Mesenchymal stem cell (in vitro differentiated cells and primary cell): ENCODE measurements around the gene ZHX3.

Experiments
- DNase-seq: peaks from one replicate; pipeline ENCODE4 v3.0.0-alpha.2; 2013
- H2AFZ ChIP-seq: one replicate; pipeline ENCODE4 v1.6.1; 2013; ENCODE audit warnings: low read depth, mild to moderate bottlenecking, control low read depth, inconsistent platforms, low read length, moderate library complexity
- H2AK5ac ChIP-seq: 2 replicates; pipeline ENCODE4 v1.6.1; 2013; ENCODE audit warnings: low read length, moderate library complexity, mild to moderate bottlenecking, inconsistent platforms; ENCODE audit not compliant: severe bottlenecking
- H2BK120ac ChIP-seq: one replicate; pipeline ENCODE4 v1.6.1; 2013; ENCODE audit warnings: low read depth, mild to moderate bottlenecking, inconsistent platforms, low read length, moderate library complexity
- H2BK12ac ChIP-seq, 2 experiments: one replicate each; pipeline ENCODE4 v1.6.1; 2013; ENCODE audit warnings: inconsistent platforms in 2 of 2, low read length in 2 of 2, mild to moderate bottlenecking in 2 of 2, moderate library complexity in 2 of 2, control low read depth in 1 of 2
- H2BK15ac ChIP-seq: one replicate; pipeline ENCODE4 v1.6.1; 2013; ENCODE audit warnings: mild to moderate bottlenecking, low read depth, inconsistent platforms; ENCODE audit not compliant: poor library complexity, severe bottlenecking
- H2BK5ac ChIP-seq: 2 replicates; pipeline ENCODE4 v1.6.1; 2013; ENCODE audit warnings: low read depth, mild to moderate bottlenecking, low read length, control low read depth, inconsistent platforms; ENCODE audit not compliant: poor library complexity, severe bottlenecking
- H3K14ac ChIP-seq, 2 experiments: one replicate each; pipeline ENCODE4 v1.6.1; 2013; ENCODE audit warnings: inconsistent platforms in 2 of 2, low read length in 2 of 2, control low read depth in 1 of 2, mild to moderate bottlenecking in 1 of 2, moderate library complexity in 1 of 2
- H3K18ac ChIP-seq, 2 experiments: one replicate each; pipeline ENCODE4 v1.6.1; 2013; ENCODE audit warnings: inconsistent platforms in 2 of 2, low read length in 2 of 2, control low read depth in 1 of 2, low read depth in 1 of 2, mild to moderate bottlenecking in 1 of 2
- H3K23ac ChIP-seq, 2 experiments: one replicate each; pipeline ENCODE4 v1.6.1; 2013; ENCODE audit warnings: inconsistent platforms in 2 of 2, low read length in 2 of 2, mild to moderate bottlenecking in 2 of 2, moderate library complexity in 2 of 2, control low read depth in 1 of 2
- H3K27ac ChIP-seq: 2 replicates; pipeline ENCODE4 v1.5.1; 2013; ENCODE audit warnings: mild to moderate bottlenecking, moderate library complexity, low read length, control low read depth, inconsistent platforms; ENCODE audit not compliant: poor library complexity, severe bottlenecking
- H3K27me3 ChIP-seq, 2 experiments: 2 replicates each; pipeline versions ENCODE4 v1.6.1 to v1.7.0; 2013; ENCODE audit warnings: low read length in 2 of 2, mild to moderate bottlenecking in 2 of 2, moderate library complexity in 2 of 2, control low read depth in 1 of 2, inconsistent platforms in 1 of 2; ENCODE audit not compliant: control insufficient read depth in 1 of 2, insufficient read depth in 1 of 2
- H3K36me3 ChIP-seq, 2 experiments: 2 replicates each; pipeline versions ENCODE4 v1.6.1 to v1.7.0; 2013; ENCODE audit warnings: low read length in 2 of 2, control low read depth in 1 of 2, inconsistent platforms in 1 of 2, low read depth in 1 of 2, mild to moderate bottlenecking in 1 of 2; ENCODE audit not compliant: insufficient read depth in 2 of 2, control insufficient read depth in 1 of 2
- H3K4ac ChIP-seq, 2 experiments: one replicate each; pipeline ENCODE4 v1.6.1; 2013; ENCODE audit warnings: inconsistent platforms in 2 of 2, low read length in 2 of 2, mild to moderate bottlenecking in 2 of 2, moderate library complexity in 2 of 2, control low read depth in 1 of 2, low read depth in 1 of 2
- H3K4me1 ChIP-seq: 2 replicates; pipeline ENCODE4 v1.6.1; 2013; ENCODE audit warnings: low read depth, low read length, control low read depth; ENCODE audit not compliant: control insufficient read depth, insufficient read depth
- H3K4me2 ChIP-seq: 2 replicates; pipeline ENCODE4 v1.6.1; 2013; ENCODE audit warnings: low read length, mild to moderate bottlenecking, inconsistent platforms; ENCODE audit not compliant: poor library complexity, severe bottlenecking
- H3K4me3 ChIP-seq, 2 experiments: 2 replicates each; pipeline versions ENCODE4 v1.5.1 to v1.7.0; 2013; ENCODE audit warnings: low read length in 2 of 2, mild to moderate bottlenecking in 2 of 2, control low read depth in 1 of 2, low read depth in 1 of 2; ENCODE audit not compliant: insufficient read depth in 1 of 2
- H3K79me1 ChIP-seq: replicated peaks from 2 replicates; pipeline ENCODE4 v1.6.1; 2013; ENCODE audit warnings: mild to moderate bottlenecking, control low read depth, low read length, inconsistent platforms; ENCODE audit not compliant: poor library complexity, severe bottlenecking
- H3K9ac ChIP-seq: 2 replicates; pipeline ENCODE4 v1.7.0; 2013; ENCODE audit warnings: mild to moderate bottlenecking, low read length, moderate library complexity
- H3K9me3 ChIP-seq: 2 replicates; pipeline ENCODE4 v1.7.0; 2013; ENCODE audit warnings: mild to moderate bottlenecking, low read length; ENCODE audit not compliant: control insufficient read depth
- H4K8ac ChIP-seq: one replicate; pipeline ENCODE4 v1.6.1; 2013; ENCODE audit warnings: inconsistent platforms, mild to moderate bottlenecking, low read length, moderate library complexity
- H4K91ac ChIP-seq: one replicate; pipeline ENCODE4 v1.6.1; 2013; ENCODE audit warnings: mild to moderate bottlenecking, low read length, inconsistent platforms
- WGBS: methylation state at CpG from one replicate; pipeline ENCODE4 v1.1.7; 2013; ENCODE audit warnings: mixed read lengths; 5-methylcytosine and 5-hydroxymethylcytosine counted together

Gene ZHX3

GRCh38 chr20:41349266-41349665 is 31.7 kb upstream of the ZHX3 start:
- WGBS = no CpG with 5 or more reads among the region's 2 CpGs
- Histone ChIP-seq H3K27ac (no peak overlapping the region), H4K91ac (no peak overlapping the region), H3K4me2 (no peak overlapping the region), H2AFZ (no peak overlapping the region), H4K8ac (no peak overlapping the region), H3K4me1 (peaks cover 6% of the 10 kb centered on the region), H3K4me3 (no peak overlapping the region), H3K18ac (no peak overlapping the region), H3K9ac (no peak overlapping the region), H3K14ac (no peak overlapping the region), H2BK15ac (no peak overlapping the region), H3K79me1 (peaks cover 13% of the 10 kb centered on the region), H3K36me3 (peaks cover 69 to 71% of the 10 kb centered on the region in 2 experiments), H3K9me3 (no peaks in the 10 kb centered on the region), H2AK5ac (no peak overlapping the region), H2BK12ac (no peak overlapping the region), H2BK5ac (no peak overlapping the region), H3K27me3 (no peaks in the 10 kb centered on the region), H2BK120ac (no peak overlapping the region), H3K23ac (no peak overlapping the region), H3K4ac (no peak overlapping the region)
- DNase-seq = no peak

GRCh38 chr20:41348430-41349172 is 31.1 kb upstream of the ZHX3 start:
- no peaks in the 10 kb centered on the region for H3K9me3 ChIP-seq
- no peak for DNase-seq
- no peak overlapping the region for H4K91ac ChIP-seq
- H2BK12ac ChIP-seq = no peak overlapping the region
- H3K4me2 ChIP-seq = no peak overlapping the region
- H2AFZ ChIP-seq = no peak overlapping the region
- H2AK5ac ChIP-seq = no peak overlapping the region
- H3K4ac ChIP-seq = no peak overlapping the region
- peaks cover 16% of the 10 kb centered on the region for H3K79me1 ChIP-seq
- H3K14ac ChIP-seq = no peak overlapping the region
- H2BK120ac ChIP-seq = no peak overlapping the region
- WGBS = 94% methylated on average over 13 of the region's 13 CpGs
- no peak overlapping the region for H3K23ac ChIP-seq
- H3K27me3 ChIP-seq = no peaks in the 10 kb centered on the region
- no peak overlapping the region for H3K18ac ChIP-seq
- H3K4me3 ChIP-seq = no peak overlapping the region
- H2BK15ac ChIP-seq = no peak overlapping the region
- H3K4me1 ChIP-seq = peaks cover 6% of the 10 kb centered on the region
- no peak overlapping the region for H3K27ac ChIP-seq
- no peak overlapping the region for H2BK5ac ChIP-seq
- H3K9ac ChIP-seq = no peak overlapping the region
- H3K36me3 ChIP-seq = peaks cover 66 to 67% of the 10 kb centered on the region in 2 experiments
- H4K8ac ChIP-seq = no peak overlapping the region

GRCh38 chr20:41347523-41348429 is 30.2 kb upstream of the ZHX3 start:
- H3K79me1 ChIP-seq = peaks cover 23% of the 10 kb centered on the region
- peaks cover 6% of the 10 kb centered on the region for H3K4me1 ChIP-seq

GRCh38 chr20:41345729-41346067 is 28.2 kb upstream of the ZHX3 start:
- Histone ChIP-seq H3K14ac (no peak overlapping the region), H2BK5ac (no peak overlapping the region), H3K18ac (no peak overlapping the region), H3K23ac (no peak overlapping the region), H3K79me1 (peaks cover 33% of the 10 kb centered on the region), H3K36me3 (peaks cover 47 to 51% of the 10 kb centered on the region in 2 experiments), H3K4ac (no peak overlapping the region), H3K4me3 (no peak overlapping the region), H3K9me3 (no peaks in the 10 kb centered on the region), H2BK12ac (no peak overlapping the region), H2BK15ac (no peak overlapping the region), H2AFZ (no peak overlapping the region), H3K27ac (no peak overlapping the region), H4K8ac (no peak overlapping the region), H3K27me3 (no peaks in the 10 kb centered on the region), H3K9ac (no peak overlapping the region), H3K4me2 (no peak overlapping the region), H2AK5ac (no peak overlapping the region), H3K4me1 (peaks cover 13% of the 10 kb centered on the region), H4K91ac (no peak overlapping the region), H2BK120ac (no peak overlapping the region)
- WGBS = 92% methylated on average over 17 of the region's 17 CpGs
- DNase-seq = no peak

More at GRCh38 chr20:41347523-41348429, 30.2 kb upstream of the ZHX3 start:
- H2BK15ac ChIP-seq = no peak overlapping the region
- no peak overlapping the region for H3K4me3 ChIP-seq
- no peak overlapping the region for H3K4ac ChIP-seq
- 91% methylated on average over 13 of the region's 13 CpGs for WGBS
- H3K23ac ChIP-seq = no peak overlapping the region
- no peak overlapping the region for H3K14ac ChIP-seq
- no peak overlapping the region for H2AK5ac ChIP-seq
- no peak overlapping the region for H4K91ac ChIP-seq
- no peak overlapping the region for H3K27ac ChIP-seq
- DNase-seq = no peak
- no peak overlapping the region for H4K8ac ChIP-seq
- peaks cover 61 to 65% of the 10 kb centered on the region in 2 experiments for H3K36me3 ChIP-seq
- no peak overlapping the region for H3K9ac ChIP-seq
- no peak overlapping the region for H2BK120ac ChIP-seq
- H3K27me3 ChIP-seq = no peaks in the 10 kb centered on the region
- no peak overlapping the region for H3K18ac ChIP-seq
- H2AFZ ChIP-seq = no peak overlapping the region
- no peak overlapping the region for H2BK5ac ChIP-seq
- H2BK12ac ChIP-seq = no peak overlapping the region
- no peak overlapping the region for H3K4me2 ChIP-seq
- H3K9me3 ChIP-seq = no peaks in the 10 kb centered on the region
